H9 (cell line): ENCODE data around the gene UBE2V1. TPM values are rescaled to one million over a fixed set of nuclear protein-coding genes. Genes with fewer than 3 reads are reported as not detected.

ENCODE experiments used
- DNase-seq: peaks from one replicate; pipeline ENCODE4 v3.0.0-alpha.2; 2017
- H2AFZ ChIP-seq: one replicate; pipeline ENCODE4 v1.6.1; 2013; ENCODE audit warnings: mild to moderate bottlenecking, low read length, control low read depth, moderate library complexity
- H2AK5ac ChIP-seq: 2 replicates; pipeline ENCODE4 v1.6.1; 2013; ENCODE audit warnings: low read length, control low read depth, mixed read lengths; ENCODE audit not compliant: insufficient read length
- H2BK120ac ChIP-seq: one replicate; pipeline ENCODE4 v1.6.1; 2013; ENCODE audit warnings: low read depth, mild to moderate bottlenecking, low read length, control low read depth, inconsistent platforms; ENCODE audit not compliant: poor library complexity, severe bottlenecking
- H2BK12ac ChIP-seq: 2 replicates; pipeline ENCODE4 v1.6.1; 2013; ENCODE audit warnings: low read length, control low read depth, mixed read lengths, low read depth; ENCODE audit not compliant: insufficient read length
- H2BK15ac ChIP-seq: 2 replicates; pipeline ENCODE4 v1.6.1; 2013; ENCODE audit warnings: low read depth, low read length, control low read depth
- H2BK20ac ChIP-seq: one replicate; pipeline ENCODE4 v1.6.1; 2013; ENCODE audit warnings: low read depth, mild to moderate bottlenecking, low read length, control low read depth, inconsistent platforms; ENCODE audit not compliant: poor library complexity, severe bottlenecking
- H2BK5ac ChIP-seq: 2 replicates; pipeline ENCODE4 v1.6.1; 2013; ENCODE audit warnings: low read length, control low read depth, mixed read lengths; ENCODE audit not compliant: insufficient read length
- H3K14ac ChIP-seq: 2 replicates; pipeline ENCODE4 v1.6.1; 2013; ENCODE audit warnings: low read length, control low read depth; ENCODE audit not compliant: insufficient read depth
- H3K18ac ChIP-seq: 2 replicates; pipeline ENCODE4 v1.6.1; 2013; ENCODE audit warnings: low read depth, mild to moderate bottlenecking, mixed read lengths, low read length, control low read depth; ENCODE audit not compliant: insufficient read length
- H3K23ac ChIP-seq: 2 replicates; pipeline ENCODE4 v1.6.1; 2013; ENCODE audit warnings: low read length, control low read depth, mixed read lengths, low read depth; ENCODE audit not compliant: insufficient read length
- H3K23me2 ChIP-seq: 2 replicates; pipeline ENCODE4 v1.6.1; 2013; ENCODE audit warnings: low read depth, mild to moderate bottlenecking, mixed read lengths, low read length, control low read depth; ENCODE audit not compliant: insufficient read length, poor library complexity, severe bottlenecking
- H3K27ac ChIP-seq: 2 replicates; pipeline ENCODE4 v1.5.1; 2013; ENCODE audit warnings: low read length, control low read depth, mixed read lengths, low read depth; ENCODE audit not compliant: insufficient read length
- H3K27me3 ChIP-seq: 2 replicates; pipeline ENCODE4 v1.6.1; 2013; ENCODE audit warnings: low read length, control low read depth, inconsistent platforms; ENCODE audit not compliant: insufficient read depth
- H3K4ac ChIP-seq: 2 replicates; pipeline ENCODE4 v1.6.1; 2013; ENCODE audit warnings: low read depth, mild to moderate bottlenecking, control low read depth, inconsistent platforms, low read length, moderate library complexity
- H3K4me1 ChIP-seq: 2 replicates; pipeline ENCODE4 v1.6.1; 2013; ENCODE audit warnings: low read length, control low read depth, inconsistent platforms; ENCODE audit not compliant: insufficient read depth
- H3K4me2 ChIP-seq: 2 replicates; pipeline ENCODE4 v1.6.1; 2013; ENCODE audit warnings: low read length, control low read depth, mixed read lengths; ENCODE audit not compliant: insufficient read length, insufficient read depth
- H3K56ac ChIP-seq: 2 replicates; pipeline ENCODE4 v1.6.1; 2013; ENCODE audit warnings: low read depth, mild to moderate bottlenecking, mixed read lengths, low read length, control low read depth; ENCODE audit not compliant: insufficient read length
- H3K79me1 ChIP-seq: 2 replicates; pipeline ENCODE4 v1.6.1; 2013; ENCODE audit warnings: low read depth, mild to moderate bottlenecking, moderate library complexity, low read length, control low read depth, inconsistent platforms; ENCODE audit not compliant: insufficient read depth, poor library complexity, severe bottlenecking
- H3K79me2 ChIP-seq: 2 replicates; pipeline ENCODE4 v1.6.1; 2013; ENCODE audit warnings: low read length, control low read depth, inconsistent platforms; ENCODE audit not compliant: insufficient read depth
- H3K9ac ChIP-seq: 2 replicates; pipeline ENCODE4 v1.6.1; 2013; ENCODE audit warnings: low read length, control low read depth, mixed read lengths; ENCODE audit not compliant: insufficient read length; ENCODE audit errors: extremely low read depth
- H3K9me3 ChIP-seq: one replicate; pipeline ENCODE4 v1.6.1; 2013; ENCODE audit warnings: low read depth, low read length, inconsistent platforms; ENCODE audit not compliant: control insufficient read depth
- H3T11ph ChIP-seq: one replicate; pipeline ENCODE4 v1.6.1; 2013; ENCODE audit warnings: mild to moderate bottlenecking, low read length, control low read depth, inconsistent platforms
- H4K20me1 ChIP-seq: one replicate; pipeline ENCODE4 v1.6.1; 2013; ENCODE audit not compliant: control insufficient read depth, insufficient read length, insufficient read depth
- H4K5ac ChIP-seq: 2 replicates; pipeline ENCODE4 v1.6.1; 2013; ENCODE audit warnings: low read depth, mild to moderate bottlenecking, mixed read lengths, low read length, control low read depth; ENCODE audit not compliant: insufficient read length
- H4K8ac ChIP-seq: replicated peaks from 2 replicates; pipeline ENCODE4 v1.6.1; 2013; ENCODE audit warnings: low read length, control low read depth, mixed read lengths, low read depth; ENCODE audit not compliant: insufficient read length
- H4K91ac ChIP-seq: 2 replicates; pipeline ENCODE4 v1.6.1; 2013; ENCODE audit warnings: low read depth, mild to moderate bottlenecking, moderate library complexity, mixed read lengths, low read length, control low read depth; ENCODE audit not compliant: insufficient read length
- H3K27ac Mint-ChIP-seq, 3 experiments: 2 replicates in 2 of 3; 3 replicates in 1 of 3; pipeline ENCODE4 v1.8.0; 2020 to 2021; ENCODE audit warnings: mixed read lengths in 3 of 3, mild to moderate bottlenecking in 1 of 3, moderate library complexity in 1 of 3
- H3K27me3 Mint-ChIP-seq: 2 replicates; pipeline ENCODE4 v1.8.0; 2021; ENCODE audit warnings: low read depth, mild to moderate bottlenecking, moderate library complexity, mixed read lengths
- H3K36me3 Mint-ChIP-seq, 3 experiments: 2 replicates in 2 of 3; 3 replicates in 1 of 3; pipeline ENCODE4 v1.8.0; 2020 to 2021; ENCODE audit warnings: low read depth in 3 of 3, mixed read lengths in 3 of 3; ENCODE audit not compliant: insufficient read depth in 1 of 3
- H3K4me1 Mint-ChIP-seq, 2 experiments: 2 replicates each; pipeline ENCODE4 v1.8.0; 2020; ENCODE audit warnings: mixed read lengths in 2 of 2
- H3K4me3 Mint-ChIP-seq, 2 experiments: 2 replicates in 1 of 2; 3 replicates in 1 of 2; pipeline ENCODE4 v1.8.0; 2020 to 2021; ENCODE audit warnings: mild to moderate bottlenecking in 2 of 2, mixed read lengths in 2 of 2, moderate library complexity in 1 of 2
- H3K9me3 Mint-ChIP-seq, 2 experiments: 2 replicates in 1 of 2; 3 replicates in 1 of 2; pipeline ENCODE4 v1.8.0; 2020; ENCODE audit warnings: mild to moderate bottlenecking in 2 of 2, mixed read lengths in 2 of 2, moderate library complexity in 1 of 2
- WGBS: extraction: QIAGEN DNeasy Blood & Tissue Kit; methylation state at CpG from one replicate; pipeline ENCODE4 v1.1.7; 2013; ENCODE audit warnings: missing lambda C conversion rate, low lambda C conversion rate, mixed read lengths; ENCODE audit not compliant: insufficient read length; ENCODE audit errors: extremely low coverage; 5-methylcytosine and 5-hydroxymethylcytosine counted together
- total RNA-seq: library from RNA; stranded (reverse); gene quantifications from 2 replicates; pipeline ENCODE4 v1.2.1, GENCODE V29; 2021
- TF ChIP-seq, protein P1 (sequence below): fragments of 200-600 bp; sonication (generic); conservative IDR thresholded peaks from 3 replicates; pipeline ENCODE4 v1.8.0; 2021; ENCODE audit warnings: antibody characterized with exemption, mild to moderate bottlenecking

Gene UBE2V1
- total RNA-seq, 1 experiment from 2014 or later: 152 TPM

DNA sequence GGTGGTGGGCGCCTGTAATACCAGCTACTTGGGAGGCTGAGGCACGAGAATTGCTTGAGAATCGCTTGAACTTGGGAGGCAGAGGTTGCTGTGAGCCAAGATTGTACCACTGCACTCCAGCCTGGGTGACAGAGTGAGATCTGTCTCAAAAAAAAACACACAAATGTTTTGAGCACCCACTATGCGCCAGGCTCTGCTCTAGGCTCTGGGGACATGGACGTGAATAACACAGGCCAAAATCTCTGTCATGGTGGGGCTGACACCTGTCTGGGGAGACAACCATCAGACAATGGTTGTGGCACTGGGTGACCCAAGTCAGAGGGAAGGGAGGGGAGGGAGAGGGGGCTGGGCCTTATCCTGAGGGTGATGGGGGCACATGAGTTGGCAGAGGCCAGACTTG, 62.7 kb downstream of the UBE2V1 start:
- no peak overlapping the region for H3T11ph ChIP-seq
- no peak overlapping the region for H4K8ac ChIP-seq
- no peaks in the 10 kb centered on the region for H3K27me3 ChIP-seq
- no peak overlapping the region for H3K4me2 ChIP-seq
- H3K4me1 ChIP-seq: no peaks in the 10 kb centered on the region
- no peak overlapping the region for H3K56ac ChIP-seq
- Mint-ChIP-seq H3K27ac (no peak overlapping the region), H3K4me1 (peaks cover 7 to 17% of the 10 kb centered on the region in 2 experiments; a peak in 3 of 4 replicates), H3K4me3 (no peak overlapping the region), H3K9me3 (peaks cover 0 to 3% of the 10 kb centered on the region in 2 experiments; a peak in 2 of 5 replicates), H3K36me3 (no peaks in the 10 kb centered on the region), H3K27me3 (no peaks in the 10 kb centered on the region; the same call in 1 of the 2 replicates)
- TF ChIP-seq, protein P1, sequence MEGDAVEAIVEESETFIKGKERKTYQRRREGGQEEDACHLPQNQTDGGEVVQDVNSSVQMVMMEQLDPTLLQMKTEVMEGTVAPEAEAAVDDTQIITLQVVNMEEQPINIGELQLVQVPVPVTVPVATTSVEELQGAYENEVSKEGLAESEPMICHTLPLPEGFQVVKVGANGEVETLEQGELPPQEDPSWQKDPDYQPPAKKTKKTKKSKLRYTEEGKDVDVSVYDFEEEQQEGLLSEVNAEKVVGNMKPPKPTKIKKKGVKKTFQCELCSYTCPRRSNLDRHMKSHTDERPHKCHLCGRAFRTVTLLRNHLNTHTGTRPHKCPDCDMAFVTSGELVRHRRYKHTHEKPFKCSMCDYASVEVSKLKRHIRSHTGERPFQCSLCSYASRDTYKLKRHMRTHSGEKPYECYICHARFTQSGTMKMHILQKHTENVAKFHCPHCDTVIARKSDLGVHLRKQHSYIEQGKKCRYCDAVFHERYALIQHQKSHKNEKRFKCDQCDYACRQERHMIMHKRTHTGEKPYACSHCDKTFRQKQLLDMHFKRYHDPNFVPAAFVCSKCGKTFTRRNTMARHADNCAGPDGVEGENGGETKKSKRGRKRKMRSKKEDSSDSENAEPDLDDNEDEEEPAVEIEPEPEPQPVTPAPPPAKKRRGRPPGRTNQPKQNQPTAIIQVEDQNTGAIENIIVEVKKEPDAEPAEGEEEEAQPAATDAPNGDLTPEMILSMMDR: no peak
- H3K27ac ChIP-seq: no peak overlapping the region
- H2BK120ac ChIP-seq: no peak overlapping the region
- no peaks in the 10 kb centered on the region for H4K20me1 ChIP-seq
- no peak overlapping the region for H3K23ac ChIP-seq
- no peaks in the 10 kb centered on the region for H3K9me3 ChIP-seq
- no peak overlapping the region for H4K5ac ChIP-seq
- no peak overlapping the region for H3K14ac ChIP-seq
- H2BK12ac ChIP-seq: no peak overlapping the region
- H2AFZ ChIP-seq: no peak overlapping the region
- H3K79me2 ChIP-seq: no peaks in the 10 kb centered on the region
- H3K4ac ChIP-seq: no peak overlapping the region
- H4K91ac ChIP-seq: no peak overlapping the region
- no peak overlapping the region for H2AK5ac ChIP-seq
- H3K79me1 ChIP-seq: no peaks in the 10 kb centered on the region
- no peaks in the 10 kb centered on the region for H3K23me2 ChIP-seq
- no peak overlapping the region for H2BK15ac ChIP-seq
- no peak overlapping the region for H2BK20ac ChIP-seq
- no peak overlapping the region for H2BK5ac ChIP-seq
- H3K18ac ChIP-seq: no peak overlapping the region
- H3K9ac ChIP-seq: no peak overlapping the region
- no CpG with 5 or more reads among the region's 5 CpGs for WGBS
- DNase-seq: no peak
